CD4-positive, alpha-beta T cell (primary cell): ENCODE data around the gene ACTN1. TPM values are rescaled to one million over a fixed set of nuclear protein-coding genes. Genes with fewer than 3 reads are reported as not detected.

Experiments used
- ATAC-seq: fragments of 200-7000 bp; cut with Tn5 transposase; one replicate; pipeline ENCODE4 v1.10.0; 2022; ENCODE audit warnings: mild to moderate bottlenecking; ENCODE audit not compliant: poor library complexity
- CTCF ChIA-PET: fragments of 350-600 bp; sonication (Branson Sonifier 250); formaldehyde crosslinking; loops from one replicate; lab custom pipeline; 2021; ENCODE audit warnings: antibody characterized with exemption, inconsistent platforms; lab: Charles Lee
- POLR2A ChIA-PET: fragments of 350-600 bp; sonication (Branson Sonifier 250); formaldehyde crosslinking; loops from one replicate; lab custom pipeline; 2021; ENCODE audit warnings: antibody characterized with exemption, inconsistent platforms; lab: Charles Lee
- DNase-seq, 14 experiments: peaks; one replicate each; pipeline ENCODE4 v3.0.0-alpha.2; 2013 to 2020; ENCODE audit warnings: mixed read lengths in 2 of 14
- H3K27ac ChIP-seq, 2 donors: one replicate each; pipeline versions ENCODE4 v1.5.1 to v1.7.0; 2013; ENCODE audit warnings: low read length in 2 of 2, low read depth in 1 of 2, mild to moderate bottlenecking in 1 of 2
- H3K27me3 ChIP-seq, 2 experiments: 1 replicate in 1 of 2; 2 replicates in 1 of 2; pipeline versions ENCODE4 v1.6.1 to v1.7.0; 2013; ENCODE audit warnings: low read length in 2 of 2, control low read depth in 1 of 2, mild to moderate bottlenecking in 1 of 2, moderate library complexity in 1 of 2; ENCODE audit not compliant: insufficient read depth in 2 of 2, control insufficient read depth in 1 of 2
- H3K36me3 ChIP-seq: one replicate; pipeline ENCODE4 v1.6.1; 2013; ENCODE audit warnings: low read length, control low read depth; ENCODE audit not compliant: insufficient read depth
- H3K4me1 ChIP-seq: one replicate; pipeline ENCODE4 v1.6.1; 2013; ENCODE audit warnings: low read length, control low read depth; ENCODE audit not compliant: insufficient read depth
- H3K4me3 ChIP-seq: one replicate; pipeline ENCODE4 v1.5.1; 2013; ENCODE audit warnings: mild to moderate bottlenecking, low read length, moderate library complexity
- H3K9me3 ChIP-seq, 2 experiments: 1 replicate in 1 of 2; 2 replicates in 1 of 2; pipeline versions ENCODE4 v1.6.1 to v1.7.0; 2013; ENCODE audit warnings: low read length in 2 of 2, mild to moderate bottlenecking in 2 of 2, control low read depth in 1 of 2, moderate library complexity in 1 of 2; ENCODE audit not compliant: control insufficient read depth in 1 of 2, insufficient read depth in 1 of 2
- H3K27ac Mint-ChIP-seq: one replicate; pipeline ENCODE4 v1.8.0; 2020; ENCODE audit warnings: mixed read lengths
- H3K27me3 Mint-ChIP-seq: one replicate; pipeline ENCODE4 v1.8.0; 2021; ENCODE audit warnings: mixed read lengths
- H3K36me3 Mint-ChIP-seq: one replicate; pipeline ENCODE4 v1.8.0; 2021; ENCODE audit warnings: low read depth, mixed read lengths
- H3K4me1 Mint-ChIP-seq: one replicate; pipeline ENCODE4 v1.8.0; 2021; ENCODE audit warnings: low read depth, mixed read lengths
- H3K4me3 Mint-ChIP-seq: one replicate; pipeline ENCODE4 v1.8.0; 2020; ENCODE audit warnings: mild to moderate bottlenecking, mixed read lengths
- H3K9me3 Mint-ChIP-seq: one replicate; pipeline ENCODE4 v1.8.0; 2020; ENCODE audit warnings: mixed read lengths
- intact Hi-C, 2 experiments: fragments of 100-400 bp; cut with DNase I in 1 of 2; cut with micrococcal nuclease in 1 of 2; formaldehyde crosslinking; loops; one replicate each; pipeline versions ENCODE4 v1.15.1 to v1.9.0; 2023 to 2025; cut with DNase I, micrococcal nuclease
- total RNA-seq, 174 experiments: library from RNA in 2 of 174; stranded (reverse) in 2 of 174; gene quantifications; one replicate each; pipeline ENCODE4 v1.2.3 and lab custom pipeline; 2021 to 2026
- TF ChIP-seq, protein P1 (sequence below): fragments of 200-600 bp; IDR thresholded peaks from one replicate; pipeline ENCODE4 v1.8.0; 2022; ENCODE audit warnings: antibody characterized with exemption, mild to moderate bottlenecking

ACTN1 gene
- total RNA-seq, 2 experiments from 2014 or later: 128 to 143 TPM

DNA sequence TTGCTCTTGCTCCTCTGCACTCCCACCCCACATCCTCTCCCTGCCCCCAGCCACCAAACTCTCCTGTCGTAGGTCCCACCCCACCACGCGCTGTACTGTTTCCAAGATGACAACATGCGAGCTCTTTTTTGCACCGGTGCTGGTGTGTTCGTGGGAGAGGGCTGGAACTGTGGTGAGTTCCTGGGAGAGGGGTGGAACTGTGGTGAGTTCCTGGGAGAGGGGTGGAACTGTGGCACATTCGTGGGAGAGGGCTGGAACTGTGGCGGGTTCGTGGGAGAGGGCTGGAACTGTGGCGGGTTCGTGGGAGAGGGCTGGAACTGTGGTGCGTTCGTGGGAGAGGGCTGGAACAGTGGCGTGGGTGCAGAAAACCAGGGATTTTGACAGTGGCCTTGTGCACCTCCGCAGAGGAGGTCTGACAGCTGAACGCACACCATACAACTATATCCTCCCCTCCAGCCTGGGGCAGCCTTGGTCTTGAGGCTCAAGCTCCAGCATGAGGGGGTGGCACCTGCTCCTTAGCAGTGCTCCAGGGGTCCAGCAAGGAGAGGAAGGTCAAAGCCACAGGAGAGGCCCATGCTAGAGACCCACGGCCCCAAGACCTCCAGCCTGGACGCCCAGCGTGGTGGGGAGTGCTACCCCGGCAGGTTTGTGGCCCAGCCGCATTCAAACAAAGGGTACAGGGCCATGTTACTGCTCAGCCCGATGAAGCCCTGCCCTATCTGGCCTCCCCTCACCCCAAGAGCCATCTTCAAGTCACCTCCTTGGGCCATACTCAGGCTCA lies 50.1 kb downstream of the ACTN1 start:
- Histone ChIP-seq H3K9me3 (peaks cover 10% of the 10 kb centered on the region in 2 experiments), H3K27me3 (no peaks in the 10 kb centered on the region), H3K36me3 (peaks cover 23% of the 10 kb centered on the region), H3K27ac (peak overlapping the region in 1 of 2 donors; percentile 29), H3K4me3 (no peak overlapping the region), H3K4me1 (peaks cover 56% of the 10 kb centered on the region)
- H3K36me3 Mint-ChIP-seq: peaks cover 46% of the 10 kb centered on the region
- peak overlapping the region; percentile 89 for H3K27ac Mint-ChIP-seq
- ChIA-PET POLR2A (interaction anchor here (1.0 to 1.6 kb wide), 4 partner anchors 11 to 57 kb away, joined by 3 to 5 read pairs (median 4); no protein-coding TSS in a partner anchor), CTCF (no interaction called here)
- ATAC-seq (peak; percentile 38), DNase-seq (no peak)
- H3K27me3 Mint-ChIP-seq: no peaks in the 10 kb centered on the region
- H3K4me1 Mint-ChIP-seq: peaks cover 82% of the 10 kb centered on the region
- TF ChIP-seq, protein P1, sequence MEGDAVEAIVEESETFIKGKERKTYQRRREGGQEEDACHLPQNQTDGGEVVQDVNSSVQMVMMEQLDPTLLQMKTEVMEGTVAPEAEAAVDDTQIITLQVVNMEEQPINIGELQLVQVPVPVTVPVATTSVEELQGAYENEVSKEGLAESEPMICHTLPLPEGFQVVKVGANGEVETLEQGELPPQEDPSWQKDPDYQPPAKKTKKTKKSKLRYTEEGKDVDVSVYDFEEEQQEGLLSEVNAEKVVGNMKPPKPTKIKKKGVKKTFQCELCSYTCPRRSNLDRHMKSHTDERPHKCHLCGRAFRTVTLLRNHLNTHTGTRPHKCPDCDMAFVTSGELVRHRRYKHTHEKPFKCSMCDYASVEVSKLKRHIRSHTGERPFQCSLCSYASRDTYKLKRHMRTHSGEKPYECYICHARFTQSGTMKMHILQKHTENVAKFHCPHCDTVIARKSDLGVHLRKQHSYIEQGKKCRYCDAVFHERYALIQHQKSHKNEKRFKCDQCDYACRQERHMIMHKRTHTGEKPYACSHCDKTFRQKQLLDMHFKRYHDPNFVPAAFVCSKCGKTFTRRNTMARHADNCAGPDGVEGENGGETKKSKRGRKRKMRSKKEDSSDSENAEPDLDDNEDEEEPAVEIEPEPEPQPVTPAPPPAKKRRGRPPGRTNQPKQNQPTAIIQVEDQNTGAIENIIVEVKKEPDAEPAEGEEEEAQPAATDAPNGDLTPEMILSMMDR: no peak
- intact Hi-C loops: no loop called here
- peak overlapping the region; percentile 62 for H3K4me3 Mint-ChIP-seq
- H3K9me3 Mint-ChIP-seq: peaks cover 7% of the 10 kb centered on the region

DNA sequence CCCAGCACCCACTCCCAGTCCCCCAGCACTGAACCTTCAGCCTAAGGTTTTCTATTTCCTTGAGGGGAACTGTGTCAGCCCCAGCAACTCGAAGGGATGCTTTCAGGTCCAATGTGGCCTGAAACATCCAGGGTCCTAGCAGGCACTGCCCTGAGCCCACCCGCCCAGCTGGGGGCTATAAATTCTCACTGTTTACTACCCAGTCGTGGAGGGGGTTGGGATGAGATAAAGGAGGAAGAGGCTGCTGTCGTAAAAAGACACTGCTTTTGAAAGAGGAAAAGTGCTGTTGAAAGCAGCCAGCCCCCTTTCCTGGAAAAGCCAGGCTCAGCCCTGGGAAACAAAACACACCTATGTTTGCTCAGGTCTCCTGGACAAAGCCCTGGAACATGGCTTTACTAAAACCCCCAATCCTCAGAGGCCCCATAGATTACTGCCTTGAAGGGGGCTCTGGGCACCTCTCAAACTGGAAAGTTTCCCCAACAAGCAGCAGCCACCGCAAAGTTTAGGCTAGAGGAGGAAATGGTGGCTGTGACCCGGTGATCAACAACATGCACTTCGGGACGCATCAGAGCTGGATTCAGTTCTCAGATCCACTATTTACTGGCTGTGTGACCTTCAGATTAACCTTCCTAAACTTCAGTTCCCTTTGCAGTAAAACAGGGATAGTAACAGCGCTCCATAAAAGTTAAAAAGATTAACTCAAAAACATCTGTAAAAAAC lies 51.0 kb downstream of the ACTN1 start:
- H3K36me3 Mint-ChIP-seq: peaks cover 53% of the 10 kb centered on the region
- DNase-seq (peak in 2 of 14 experiments; percentile 35 to 48), ATAC-seq (peak; percentile 25)
- H3K4me1 Mint-ChIP-seq: peaks cover 84% of the 10 kb centered on the region
- H3K36me3 ChIP-seq: peaks cover 19% of the 10 kb centered on the region
- H3K4me3 Mint-ChIP-seq: peak overlapping the region; percentile 62
- peaks cover 10% of the 10 kb centered on the region in 2 experiments for H3K9me3 ChIP-seq
- H3K4me1 ChIP-seq: peaks cover 56% of the 10 kb centered on the region
- ChIA-PET POLR2A (interaction anchor here (0.6 to 1.6 kb wide), 6 partner anchors 11 to 58 kb away, joined by 3 to 5 read pairs (median 4); no protein-coding TSS in a partner anchor), CTCF (no interaction called here)
- TF ChIP-seq, protein P1: no peak
- peak overlapping the region; percentile 89 for H3K27ac Mint-ChIP-seq
- peaks cover 7% of the 10 kb centered on the region for H3K9me3 Mint-ChIP-seq
- intact Hi-C loops: no loop called here
- no peaks in the 10 kb centered on the region for H3K27me3 Mint-ChIP-seq
- peak overlapping the region; percentile 29 to 38 for H3K27ac ChIP-seq
- no peak overlapping the region for H3K4me3 ChIP-seq
- H3K27me3 ChIP-seq: no peaks in the 10 kb centered on the region

DNA sequence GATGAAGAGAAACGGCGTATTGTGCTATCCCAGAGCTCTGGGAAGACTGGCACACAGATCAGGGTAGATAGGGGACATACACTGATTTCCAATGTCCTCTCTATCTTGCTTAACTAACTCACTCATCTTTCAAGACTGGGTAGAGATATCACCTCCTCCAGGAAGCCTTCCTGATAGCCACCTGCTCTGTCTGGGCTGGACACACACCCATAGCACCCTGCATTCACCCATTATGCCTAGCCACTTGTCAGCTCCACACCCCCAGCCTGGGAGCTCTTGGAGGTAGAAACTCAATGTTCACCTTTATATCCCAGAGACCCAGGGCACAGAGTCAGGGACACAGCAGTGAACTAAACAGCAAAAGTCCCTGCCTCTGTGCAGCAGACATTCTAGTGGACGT lies 52.0 kb downstream of the ACTN1 start:
- TF ChIP-seq, protein P1: no peak
- Histone ChIP-seq H3K4me3 (no peak overlapping the region), H3K9me3 (peaks cover 10% of the 10 kb centered on the region in 2 experiments), H3K27ac (peak overlapping the region in 1 of 2 donors; percentile 9), H3K4me1 (peaks cover 55% of the 10 kb centered on the region), H3K36me3 (peaks cover 21% of the 10 kb centered on the region), H3K27me3 (no peaks in the 10 kb centered on the region)
- ChIA-PET CTCF (interaction anchor here (1.6 kb wide), 1 partner anchor 14 kb away, joined by 3 read pairs; no protein-coding TSS in a partner anchor), POLR2A (interaction anchor here (1.6 kb wide), 1 partner anchor 13 kb away, joined by 4 read pairs; no protein-coding TSS in a partner anchor)
- no peak for ATAC-seq
- intact Hi-C loops: no loop called here
- no peak for DNase-seq
- Mint-ChIP-seq H3K27ac (peak overlapping the region; percentile 52), H3K4me3 (peak overlapping the region; percentile 22), H3K9me3 (peaks cover 7% of the 10 kb centered on the region), H3K36me3 (peaks cover 59% of the 10 kb centered on the region), H3K4me1 (peaks cover 82% of the 10 kb centered on the region), H3K27me3 (no peaks in the 10 kb centered on the region)
